Mucosa of descending colon (tissue), 3 donors: ENCODE results near the gene CEP128. TPM values are rescaled to one million over a fixed set of nuclear protein-coding genes. Genes with fewer than 3 reads are reported as not detected.

Experiments used
- ATAC-seq: fragments of 200-7000 bp; cut with Tn5 transposase; one replicate; pipeline ENCODE4 v1.9.1; 2020; ENCODE audit warnings: mild to moderate bottlenecking, moderate library complexity
- DNase-seq, 3 donors: peaks; one replicate each; pipeline ENCODE4 v3.0.0-alpha.2; 2020
- H3K36me3 ChIP-seq: fragments of 200-600 bp; one replicate; pipeline ENCODE4 v1.8.0; 2021; ENCODE audit warnings: low read depth, mild to moderate bottlenecking
- H3K4me1 ChIP-seq: fragments of 200-600 bp; one replicate; pipeline ENCODE4 v1.8.0; 2021; ENCODE audit warnings: low read depth, mild to moderate bottlenecking
- H3K4me3 ChIP-seq: fragments of 200-600 bp; one replicate; pipeline ENCODE4 v1.8.0; 2021; ENCODE audit warnings: mild to moderate bottlenecking
- H3K9me3 ChIP-seq: fragments of 200-600 bp; one replicate; pipeline ENCODE4 v1.8.0; 2021; ENCODE audit warnings: mild to moderate bottlenecking
- intact Hi-C, 2 donors: fragments of 100-400 bp; cut with DNase I in 1 of 2; cut with micrococcal nuclease in 1 of 2; formaldehyde crosslinking; loops; one replicate each; pipeline versions ENCODE4 v1.11.0 to v1.11.1; 2022; cut with DNase I, micrococcal nuclease
- total RNA-seq, 3 donors: library from RNA; stranded (reverse); fragmentation: NEBNext Ultra II Directional in 2 of 3; extraction: Animal tissue kit (Norgen Biotek cat#: 25700) in 2 of 3; gene quantifications; one replicate each; pipeline versions ENCODE4 v1.2.1 to v1.2.4, GENCODE V29; 2021 to 2023
- TF ChIP-seq, protein P1 (sequence below): fragments of 200-600 bp; IDR thresholded peaks from one replicate; pipeline ENCODE4 v1.8.0; 2022; ENCODE audit warnings: antibody characterized with exemption, mild to moderate bottlenecking
- donor health status: DM: no; HTN: no; CAD: no; lungs with moderate emphysema.
- donor health status: DM: no; HTN: no; CAD: no.
- donor health status: DM: no; HTN: yes; CAD: no.

CEP128 gene
- total RNA-seq, 3 donors from 2014 or later, result 5.0 to 10.0 (median 9.3) TPM

DNA sequence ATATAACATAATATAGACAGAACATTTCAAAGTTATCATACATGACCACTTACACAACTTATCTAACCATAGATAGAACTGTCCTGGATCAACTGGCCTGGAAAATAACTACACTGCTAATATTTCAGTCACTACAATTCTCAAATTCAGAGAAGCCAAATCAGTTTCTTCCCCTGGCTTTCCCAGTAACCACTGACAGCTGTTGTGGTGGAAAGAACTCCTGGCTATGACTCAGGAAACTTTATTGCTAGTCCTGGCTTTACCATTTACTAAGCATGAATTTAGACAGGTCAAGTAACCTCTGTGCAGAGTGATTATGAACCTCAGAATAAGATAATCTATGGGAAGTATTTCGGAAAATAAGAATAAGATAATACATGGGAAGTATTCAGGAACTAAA lies 485.3 kb downstream of the CEP128 start:
- Histone ChIP-seq H3K36me3 (no peaks in the 10 kb centered on the region), H3K9me3 (no peaks in the 10 kb centered on the region), H3K4me1 (no peaks in the 10 kb centered on the region), H3K4me3 (no peak overlapping the region)
- peak; percentile 25 for ATAC-seq
- TF ChIP-seq, protein P1, sequence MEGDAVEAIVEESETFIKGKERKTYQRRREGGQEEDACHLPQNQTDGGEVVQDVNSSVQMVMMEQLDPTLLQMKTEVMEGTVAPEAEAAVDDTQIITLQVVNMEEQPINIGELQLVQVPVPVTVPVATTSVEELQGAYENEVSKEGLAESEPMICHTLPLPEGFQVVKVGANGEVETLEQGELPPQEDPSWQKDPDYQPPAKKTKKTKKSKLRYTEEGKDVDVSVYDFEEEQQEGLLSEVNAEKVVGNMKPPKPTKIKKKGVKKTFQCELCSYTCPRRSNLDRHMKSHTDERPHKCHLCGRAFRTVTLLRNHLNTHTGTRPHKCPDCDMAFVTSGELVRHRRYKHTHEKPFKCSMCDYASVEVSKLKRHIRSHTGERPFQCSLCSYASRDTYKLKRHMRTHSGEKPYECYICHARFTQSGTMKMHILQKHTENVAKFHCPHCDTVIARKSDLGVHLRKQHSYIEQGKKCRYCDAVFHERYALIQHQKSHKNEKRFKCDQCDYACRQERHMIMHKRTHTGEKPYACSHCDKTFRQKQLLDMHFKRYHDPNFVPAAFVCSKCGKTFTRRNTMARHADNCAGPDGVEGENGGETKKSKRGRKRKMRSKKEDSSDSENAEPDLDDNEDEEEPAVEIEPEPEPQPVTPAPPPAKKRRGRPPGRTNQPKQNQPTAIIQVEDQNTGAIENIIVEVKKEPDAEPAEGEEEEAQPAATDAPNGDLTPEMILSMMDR, result no peak
- no peak for DNase-seq
- intact Hi-C loops, result no loop called here

DNA sequence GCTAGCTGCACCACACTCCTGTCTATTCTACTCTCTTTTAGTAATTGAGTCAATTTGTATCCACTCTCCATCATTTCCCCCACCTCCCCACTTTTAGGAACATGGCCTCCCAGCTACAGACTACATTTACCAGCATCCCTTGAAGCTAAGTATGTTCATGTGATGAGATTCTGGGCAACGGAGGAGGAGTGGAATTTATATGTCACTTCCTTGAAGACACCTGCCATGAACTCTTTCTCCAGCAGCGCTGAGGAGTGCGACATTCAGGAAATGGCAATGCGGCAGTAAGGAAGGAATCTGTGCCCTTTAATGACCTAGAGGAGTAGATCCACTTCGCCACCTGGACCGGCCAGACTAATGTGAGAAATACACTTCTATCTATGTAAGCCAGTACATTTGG lies 486.5 kb downstream of the CEP128 start:
- Histone ChIP-seq H3K4me1 (no peaks in the 10 kb centered on the region), H3K4me3 (no peak overlapping the region), H3K36me3 (no peaks in the 10 kb centered on the region), H3K9me3 (peaks cover 11% of the 10 kb centered on the region)
- intact Hi-C loops, result no loop called here
- TF ChIP-seq, protein P1, result no peak
- DNase-seq, result no peak
- no peak for ATAC-seq

DNA sequence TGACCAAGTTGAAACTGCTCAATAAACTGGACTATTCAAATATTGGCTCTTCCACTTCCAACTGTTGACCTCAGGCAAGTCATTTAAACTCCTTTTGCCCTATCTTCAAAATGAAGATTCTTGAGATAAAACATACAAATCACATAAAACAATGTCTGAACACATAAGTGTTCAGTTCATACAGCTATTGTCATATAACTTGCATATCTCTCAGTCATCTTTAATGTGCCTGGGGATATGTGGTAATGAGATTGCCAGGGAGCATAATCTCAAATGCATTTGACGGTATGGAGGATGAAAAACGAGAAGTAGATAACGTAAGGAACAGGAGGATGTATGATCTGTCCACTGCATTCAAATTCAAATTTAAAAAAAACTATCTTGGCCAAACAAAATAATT lies 493.3 kb downstream of the CEP128 start:
- H3K36me3 ChIP-seq, result no peaks in the 10 kb centered on the region
- TF ChIP-seq, protein P1, result no peak
- H3K9me3 ChIP-seq, result peaks cover 12% of the 10 kb centered on the region
- intact Hi-C loops, result no loop called here
- no peaks in the 10 kb centered on the region for H3K4me1 ChIP-seq
- DNase-seq (no peak), ATAC-seq (no peak)
- H3K4me3 ChIP-seq, result no peak overlapping the region

DNA sequence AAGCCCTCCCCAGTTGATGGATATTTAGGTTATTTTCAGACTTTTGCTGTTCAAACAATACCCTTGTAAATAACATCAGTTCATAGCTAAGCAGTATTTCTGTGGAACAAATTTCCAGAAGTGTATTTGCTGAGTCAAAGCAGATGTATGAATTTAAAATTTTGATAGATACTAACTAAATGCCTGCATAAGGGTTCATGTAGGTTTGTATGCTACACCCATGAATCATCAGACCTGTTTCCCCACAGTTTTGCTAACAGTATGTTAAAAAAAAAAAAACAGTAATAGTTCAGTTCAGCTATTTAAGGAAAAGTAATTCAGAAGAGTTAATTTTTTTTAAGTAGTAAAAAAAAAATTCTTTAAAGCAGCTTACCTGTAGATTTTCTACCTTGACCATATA lies 494.1 kb downstream of the CEP128 start:
- H3K36me3 ChIP-seq, result no peaks in the 10 kb centered on the region
- intact Hi-C loops, result no loop called here
- TF ChIP-seq, protein P1, result no peak
- no peak for DNase-seq
- no peak for ATAC-seq
- peaks cover 12% of the 10 kb centered on the region for H3K9me3 ChIP-seq
- no peak overlapping the region for H3K4me3 ChIP-seq
- H3K4me1 ChIP-seq, result no peaks in the 10 kb centered on the region

Other genes starting within 250 kb of the CEP128 start
- gene TSHR, start 13.9 kb upstream of the CEP128 start, total RNA-seq, result under 1 TPM in 1 of 3 donors, not detected in 2; 0.60 TPM